NCI-H2227 (cell line): Measurements from ENCODE around the gene XRCC6.
"Not testable (repeated sequence)": the region's sequence is repeated elsewhere in the genome, so short reads cannot be mapped to it uniquely, and the experiment has no call there.

ENCODE experiments used
- DNase-seq: peaks from one replicate; lab custom pipeline; 2025; ENCODE audit not compliant: unreplicated experiment; lab: John Stamatoyannopoulos, UW

The XRCC6 gene

GRCh38 chr22:41621099-41621910, at the start of gene XRCC6:
XRCC6 (plus strand) TSS chr22:41621295; CDS start chr22:41622005, 710 bp downstream.
- peak; percentile 97 for DNase-seq

- DNase-seq, result no peak
Measured at GRCh38 chr22:41571786-41572185, 49.3 kb upstream of the XRCC6 start.

GRCh38 chr22:41572305-41572704, 48.8 kb upstream of the XRCC6 start:
- not testable (repeated sequence) for DNase-seq

GRCh38 chr22:41573677-41574076, 47.4 kb upstream of the XRCC6 start:
- no peak for DNase-seq

GRCh38 chr22:41574847-41575381, 46.2 kb upstream of the XRCC6 start:
- no peak for DNase-seq

- no peak for DNase-seq
Measured at GRCh38 chr22:41575533-41575932, 45.6 kb upstream of the XRCC6 start.

GRCh38 chr22:41576877-41577276, 44.2 kb upstream of the XRCC6 start:
- DNase-seq, result peak; percentile 14

GRCh38 chr22:41578114-41578513, 43.0 kb upstream of the XRCC6 start:
- DNase-seq, result no peak

- DNase-seq, result no peak
Measured at GRCh38 chr22:41578818-41579217, 42.3 kb upstream of the XRCC6 start.

GRCh38 chr22:41579297-41579996, 41.6 kb upstream of the XRCC6 start:
- no peak for DNase-seq

- no peak for DNase-seq
Measured at GRCh38 chr22:41579997-41580355, 41.1 kb upstream of the XRCC6 start.

GRCh38 chr22:41582694-41583093, 38.4 kb upstream of the XRCC6 start:
- DNase-seq, result no peak

- no peak for DNase-seq
Measured at GRCh38 chr22:41584881-41585280, 36.2 kb upstream of the XRCC6 start.

GRCh38 chr22:41585898-41586297, 35.2 kb upstream of the XRCC6 start:
- no peak for DNase-seq

GRCh38 chr22:41587347-41587723, 33.8 kb upstream of the XRCC6 start:
- no peak for DNase-seq

- peak; percentile 98 for DNase-seq
Measured at GRCh38 chr22:41589391-41590241, 31.5 kb upstream of the XRCC6 start, which contains the start of gene PMM1. PMM1 (minus strand) TSS chr22:41589840; CDS start chr22:41589805, 35 bp downstream.

GRCh38 chr22:41593336-41593960, 27.6 kb upstream of the XRCC6 start:
- not testable (repeated sequence) for DNase-seq

GRCh38 chr22:41595703-41596102, 25.4 kb upstream of the XRCC6 start:
- no peak for DNase-seq

- peak; percentile 48 for DNase-seq
Measured at GRCh38 chr22:41596776-41597634, 24.1 kb upstream of the XRCC6 start.

- no peak for DNase-seq
Measured at GRCh38 chr22:41597635-41597953, 23.5 kb upstream of the XRCC6 start.
